Hepatic stellate cell (primary cell): ENCODE results near the gene TSHZ2.

Experiments
- DNase-seq: peaks from one replicate; pipeline ENCODE4 v3.0.0; 2011; ENCODE audit warnings: low spot score

TSHZ2 gene

GRCh38 chr20:53162251-53162835, 190.2 kb downstream of the TSHZ2 start:
- no peak for DNase-seq

- no peak for DNase-seq
Measured at GRCh38 chr20:53163486-53163885, 191.3 kb downstream of the TSHZ2 start.

DNA sequence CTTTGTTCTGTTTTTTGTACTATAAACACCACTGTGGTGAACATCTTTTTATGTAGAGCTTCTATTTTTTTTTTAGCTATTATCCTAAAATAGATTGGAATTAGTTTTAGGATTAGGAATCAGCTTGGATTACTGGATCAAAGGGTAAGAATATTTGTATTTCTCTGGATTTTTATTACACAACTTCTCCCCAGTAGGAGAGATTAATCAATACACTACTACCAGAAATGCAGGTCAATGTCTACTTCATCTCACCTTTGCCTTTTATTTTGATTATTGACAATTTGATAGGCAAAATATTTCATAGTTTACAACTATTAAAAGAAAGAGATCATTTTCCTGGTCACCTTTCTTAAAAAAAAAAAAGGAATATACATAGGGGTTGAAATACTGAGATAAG, 191.9 kb downstream of the TSHZ2 start:
- DNase-seq, result no peak

DNA sequence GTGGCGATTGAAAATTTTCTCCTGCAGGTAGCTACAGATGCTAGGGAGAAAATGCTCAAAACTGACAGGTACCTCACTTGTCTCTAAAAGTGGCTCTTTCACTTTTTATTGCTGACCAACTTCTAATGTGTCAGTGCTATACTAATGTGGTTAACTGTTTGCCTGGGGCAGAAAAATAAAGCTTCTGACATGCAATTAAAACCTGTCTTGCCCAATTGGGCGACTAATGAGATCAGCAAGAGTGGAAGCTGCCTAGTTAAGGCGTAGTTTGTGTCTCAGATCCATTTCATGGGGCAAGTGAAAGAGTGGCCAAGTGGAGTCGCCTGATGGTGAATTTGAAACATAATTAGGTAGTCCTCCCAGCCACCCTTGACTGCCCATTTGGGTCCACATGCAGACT, 193.3 kb downstream of the TSHZ2 start:
- no peak for DNase-seq

DNA sequence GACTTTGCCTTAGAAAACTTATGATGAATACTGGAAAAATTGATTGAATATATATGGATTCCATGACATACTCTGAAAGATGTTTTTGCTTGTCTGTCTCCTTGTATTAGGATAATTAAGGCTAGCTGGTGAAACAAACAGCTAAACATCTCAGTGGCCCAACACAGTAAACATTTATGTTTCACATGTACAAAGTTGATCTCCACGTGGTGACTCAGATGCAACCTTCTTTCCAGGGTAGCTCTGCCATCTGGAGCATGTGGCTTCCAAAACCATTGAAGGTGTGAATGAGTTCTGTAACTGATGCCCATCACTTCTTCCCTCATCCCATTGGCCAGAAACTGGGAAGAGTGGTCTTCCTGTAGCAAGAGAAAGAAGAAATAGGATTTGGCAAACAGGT, 196.3 kb downstream of the TSHZ2 start:
- DNase-seq, result no peak

DNA sequence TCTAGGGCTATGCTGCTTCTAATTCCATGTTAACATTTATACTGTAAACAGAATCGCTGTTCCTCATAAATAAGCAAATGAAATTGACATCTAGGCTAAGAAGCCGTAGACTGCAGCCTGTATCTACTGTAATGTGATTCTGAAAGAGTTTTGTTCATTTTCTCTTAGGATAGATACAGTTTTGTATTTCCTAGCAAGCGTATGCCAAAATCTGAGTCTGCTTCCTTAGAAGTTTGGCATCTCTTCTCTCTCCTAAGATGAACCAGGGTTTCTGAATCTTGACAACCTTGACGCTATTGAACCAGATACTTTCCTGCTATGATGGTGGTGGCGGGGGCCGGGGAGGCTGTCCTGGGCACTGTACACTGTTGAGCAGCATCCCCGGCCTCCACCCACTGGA, 198.0 kb downstream of the TSHZ2 start:
- DNase-seq, result no peak

GRCh38 chr20:53171065-53171464, 198.9 kb downstream of the TSHZ2 start:
- no peak for DNase-seq

DNA sequence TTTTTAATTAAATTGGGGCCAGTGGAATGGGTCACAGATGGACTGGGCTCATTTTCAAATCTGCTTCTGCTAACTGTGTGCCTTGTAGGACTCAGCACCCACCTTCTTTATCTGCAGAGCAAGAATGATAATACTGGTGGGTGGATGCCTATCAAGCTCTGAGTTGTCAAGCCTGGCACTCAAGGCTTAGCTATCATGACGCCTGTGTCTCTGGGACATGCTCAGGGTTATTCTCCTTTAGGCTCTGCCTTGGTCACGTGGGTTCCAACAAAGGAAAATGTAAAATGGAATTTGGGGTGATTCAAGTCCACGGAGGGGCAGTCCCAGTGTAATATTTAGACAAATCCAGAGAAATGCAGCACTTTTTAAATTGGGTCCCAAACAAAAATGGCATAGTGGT, 202.3 kb downstream of the TSHZ2 start:
- DNase-seq, result no peak

- no peak for DNase-seq
Measured at GRCh38 chr20:53175135-53175780, 203.1 kb downstream of the TSHZ2 start.

DNA sequence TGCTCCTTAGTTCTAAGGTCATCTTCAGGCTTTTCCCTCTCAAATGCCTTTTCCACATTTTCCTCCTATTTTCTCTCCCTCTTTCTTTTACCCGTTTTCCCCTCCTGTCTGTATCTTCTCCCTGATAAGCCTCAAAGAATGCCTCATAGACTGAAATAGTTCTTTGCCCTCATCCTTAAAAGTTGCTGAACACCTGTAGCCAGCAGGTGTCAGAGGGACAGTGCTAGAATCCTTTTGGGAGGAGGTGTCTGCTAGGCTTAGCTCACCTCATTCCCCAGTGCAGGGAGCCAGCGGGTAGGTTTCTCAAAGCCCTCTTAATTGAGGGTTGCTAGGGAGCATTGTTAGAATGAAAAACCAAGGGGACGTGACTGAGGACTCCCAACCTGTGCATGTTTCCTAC, 204.0 kb downstream of the TSHZ2 start:
- DNase-seq, result no peak

GRCh38 chr20:53177687-53178086, 205.5 kb downstream of the TSHZ2 start:
- DNase-seq, result no peak

GRCh38 chr20:53179749-53180148, 207.6 kb downstream of the TSHZ2 start:
- no peak for DNase-seq

DNA sequence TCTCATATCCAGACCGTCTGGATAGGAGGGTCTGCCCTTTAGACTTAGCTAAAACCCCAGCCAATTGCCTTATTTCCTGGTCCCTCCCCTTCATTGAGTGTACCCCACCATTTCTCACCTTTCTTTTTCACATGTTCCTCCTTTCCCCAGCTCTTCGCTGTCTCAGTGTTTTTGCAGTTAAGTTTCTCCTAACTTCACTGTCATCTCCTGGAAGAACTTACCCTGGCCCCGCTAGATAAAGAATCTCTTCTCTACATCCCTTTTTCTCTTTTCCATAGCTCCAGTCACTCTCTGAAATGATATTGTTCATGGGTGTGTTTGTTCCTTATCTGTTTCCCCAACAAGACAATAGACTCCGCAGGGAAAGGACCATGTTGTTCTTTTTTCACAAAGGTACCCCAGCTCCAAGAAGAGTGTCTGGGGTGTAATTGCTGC, 208.8 kb downstream of the TSHZ2 start:
- no peak for DNase-seq

DNA sequence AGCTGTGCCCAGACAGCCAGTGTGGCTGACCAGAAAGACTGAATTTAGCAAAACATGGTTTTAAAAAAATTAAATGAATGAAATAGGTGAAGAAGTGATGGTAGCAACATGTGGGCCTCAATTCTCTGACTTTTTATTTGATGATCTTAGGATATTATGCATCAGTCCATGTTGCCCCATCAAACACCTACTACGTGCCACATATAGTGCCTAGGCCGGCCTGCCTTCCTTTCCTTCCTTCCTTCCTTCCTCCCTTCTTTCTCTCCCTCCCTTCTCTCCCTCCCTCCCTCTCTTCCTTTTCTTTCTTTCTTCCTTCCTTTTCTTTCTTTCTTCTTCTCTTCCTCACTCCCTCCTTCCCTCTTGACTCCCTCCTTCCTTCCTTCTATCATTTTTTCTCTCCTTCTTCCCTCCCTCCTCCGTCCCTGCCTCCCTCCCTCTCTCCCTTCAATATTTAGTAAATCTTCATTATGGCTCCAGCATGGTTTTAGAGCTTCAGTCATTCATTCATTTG, 209.8 kb downstream of the TSHZ2 start:
- DNase-seq, result no peak

- DNase-seq, result no peak
Measured at GRCh38 chr20:53183181-53183580, 211.0 kb downstream of the TSHZ2 start.

DNA sequence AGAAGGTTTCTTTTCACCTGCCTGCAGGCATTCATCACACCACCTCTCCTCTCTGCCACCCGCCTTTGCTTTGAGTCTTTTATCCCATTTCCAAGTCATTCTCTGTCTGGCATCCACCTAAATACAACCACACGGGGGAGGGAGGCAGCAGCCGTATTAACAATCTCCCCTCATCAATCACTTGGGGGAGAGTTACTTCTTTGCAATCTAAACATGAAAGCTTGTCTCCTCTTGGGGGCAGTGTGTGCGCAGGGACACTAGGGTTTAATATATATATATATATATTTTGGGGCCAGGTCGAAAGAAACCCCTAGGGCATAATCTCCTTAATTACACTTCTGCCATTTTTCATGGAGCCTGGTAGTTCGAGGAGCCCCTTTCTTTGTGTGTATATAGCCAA, 214.5 kb downstream of the TSHZ2 start:
- DNase-seq, result no peak

GRCh38 chr20:53187392-53188068, 215.4 kb downstream of the TSHZ2 start:
- DNase-seq, result no peak

DNA sequence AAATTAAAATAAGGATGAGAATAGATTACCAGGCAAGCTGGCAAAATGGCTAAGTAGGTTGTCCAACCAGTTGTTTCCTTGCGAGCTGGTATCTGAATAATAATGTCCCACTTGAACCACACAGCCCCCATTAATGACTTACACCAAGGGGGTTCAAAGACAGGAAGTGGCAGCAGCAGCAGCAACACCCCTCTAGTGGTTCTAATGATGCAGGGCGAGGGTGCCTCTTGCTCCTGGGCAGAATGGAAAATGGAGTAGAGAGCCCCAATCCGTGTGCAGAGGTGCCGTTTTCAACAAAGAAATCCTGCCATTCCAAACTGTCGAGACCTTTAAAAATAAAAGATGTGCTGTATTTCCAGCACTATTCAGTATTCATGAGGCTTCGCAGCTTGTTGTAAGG, 218.1 kb downstream of the TSHZ2 start:
- no peak for DNase-seq

- no peak for DNase-seq
Measured at GRCh38 chr20:53191957-53192356, 219.8 kb downstream of the TSHZ2 start.

DNA sequence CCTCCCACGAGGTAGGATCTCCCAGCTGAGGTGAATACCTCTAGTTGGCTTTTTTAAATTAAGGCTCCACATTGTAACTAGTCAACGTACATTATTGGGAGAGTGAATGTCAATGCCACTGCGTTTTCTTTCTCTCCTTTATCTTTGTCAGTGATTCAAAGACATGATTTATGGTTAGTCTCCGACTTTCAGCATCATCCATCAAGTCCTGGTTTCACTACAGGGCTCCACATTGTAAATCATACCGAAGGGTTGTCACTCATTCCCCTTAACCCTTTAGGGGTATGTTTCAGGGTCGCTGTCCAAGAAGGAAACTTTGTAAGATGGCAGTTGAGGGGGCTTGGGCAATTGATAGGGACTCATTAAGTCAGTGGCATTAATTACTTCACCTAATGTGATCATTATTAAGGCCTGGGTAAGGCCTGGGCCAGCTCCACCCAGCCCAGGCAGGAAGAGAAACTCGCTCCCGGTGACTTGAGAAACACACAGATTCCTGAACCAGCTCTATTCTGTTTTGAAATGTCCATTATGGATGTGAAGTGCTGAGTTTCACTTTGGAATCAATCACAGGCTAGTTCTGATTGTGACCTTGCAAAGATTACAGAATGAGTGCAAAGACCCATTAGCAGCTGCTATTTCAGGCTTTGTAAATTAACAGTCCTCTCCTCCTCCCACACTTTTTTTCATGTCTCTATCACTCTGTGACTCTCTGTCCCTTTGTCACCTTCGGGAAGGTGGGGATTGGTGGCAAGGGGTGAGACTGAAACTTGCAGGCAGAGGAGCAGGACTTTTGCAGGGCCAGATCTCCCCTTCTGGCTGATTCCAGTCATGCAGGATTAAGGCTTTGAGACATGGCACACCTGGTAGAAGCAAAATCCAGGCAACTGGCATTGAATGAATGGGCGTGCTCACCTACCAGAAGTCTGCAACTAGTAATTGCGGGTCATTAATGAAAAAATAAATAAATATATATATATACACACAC, 222.4 kb downstream of the TSHZ2 start:
- no peak for DNase-seq

GRCh38 chr20:53195876-53196610, 223.9 kb downstream of the TSHZ2 start:
- no peak for DNase-seq

DNA sequence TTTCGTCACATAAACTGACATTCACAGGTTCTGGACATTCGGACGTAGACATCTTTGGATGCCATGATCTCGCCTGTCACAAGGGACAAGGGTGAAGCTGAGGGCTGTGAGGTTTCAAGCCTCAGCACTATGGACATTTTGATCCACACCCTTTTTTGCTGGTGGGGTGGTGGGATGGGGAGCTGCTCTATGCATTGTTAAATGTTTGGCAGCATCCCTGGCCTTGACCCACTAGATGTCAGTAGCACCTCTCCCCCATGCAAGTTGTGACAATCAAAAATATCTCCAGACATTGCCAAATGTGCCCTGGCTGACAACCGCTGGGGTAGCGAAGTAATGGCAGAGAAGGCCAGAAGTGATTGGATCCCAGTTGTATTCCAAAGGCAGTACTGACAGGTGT, 229.4 kb downstream of the TSHZ2 start:
- no peak for DNase-seq
